Psoas muscle (tissue), 8 donors: ENCODE results near the gene TRPM3. TPM values are rescaled to one million over a fixed set of nuclear protein-coding genes. Genes with fewer than 3 reads are reported as not detected.
A peak's percentile ranks its signal among the peaks of the same experiment; 100 is the strongest.

ENCODE experiments used
- ATAC-seq, 4 donors: fragments of 200-7000 bp; cut with Tn5 transposase; one replicate each; pipeline ENCODE4 v1.9.1; 2020; ENCODE audit warnings: moderate library complexity in 3 of 4, mild to moderate bottlenecking in 2 of 4
- DNase-seq, 2 donors: peaks; one replicate each; pipeline ENCODE4 v3.0.0-alpha.2; 2020
- H3K27ac ChIP-seq: fragments of 200-600 bp; one replicate; pipeline ENCODE4 v1.8.0; 2022
- H3K27me3 ChIP-seq, 3 donors: fragments of 200-600 bp in 1 of 3; one replicate each; pipeline versions ENCODE4 v1.6.1 to v1.8.0; 2013 to 2022; ENCODE audit warnings: low read length in 2 of 3, mild to moderate bottlenecking in 2 of 3, moderate library complexity in 1 of 3; ENCODE audit not compliant: insufficient read depth in 3 of 3
- H3K36me3 ChIP-seq, 2 donors: fragments of 200-600 bp in 1 of 2; one replicate each; pipeline versions ENCODE4 v1.6.1 to v1.8.0; 2013 to 2022; ENCODE audit warnings: low read depth in 1 of 2, mild to moderate bottlenecking in 1 of 2, moderate library complexity in 1 of 2; ENCODE audit not compliant: insufficient read depth in 1 of 2
- H3K4me1 ChIP-seq: fragments of 200-600 bp; one replicate; pipeline ENCODE4 v1.8.0; 2022
- H3K4me3 ChIP-seq: fragments of 200-600 bp; one replicate; pipeline ENCODE4 v1.8.0; 2022; ENCODE audit warnings: mild to moderate bottlenecking
- H3K9me3 ChIP-seq: fragments of 200-600 bp; one replicate; pipeline ENCODE4 v1.8.0; 2022
- whole genome bisulfite sequencing, 3 donors: extraction: QIAGEN DNeasy Blood & Tissue Kit; methylation state at CpG; one replicate each; pipeline versions ENCODE4 v1.1.6 to v1.1.7; 2013; 5-methylcytosine and 5-hydroxymethylcytosine counted together
- intact Hi-C, 2 donors: fragments of 100-400 bp; cut with DNase I; formaldehyde crosslinking; loops; one replicate each; pipeline versions ENCODE4 v1.11.0 to v1.14.2; 2022
- polyA plus RNA-seq, 3 donors: library from polyadenylated mRNA; stranded (reverse); fragments of 200-250 nt; gene quantifications; one replicate each; pipeline ENCODE4 v1.2.3, GENCODE V29; 2013
- total RNA-seq, 4 donors: library from RNA; stranded (reverse); fragmentation: NEBNext Ultra II Directional in 2 of 4; extraction: Animal tissue kit (Norgen Biotek cat#: 25700) in 2 of 4; gene quantifications; one replicate each; pipeline versions ENCODE4 v1.2.1 to v1.2.4, GENCODE V29; 2021 to 2023
- TF ChIP-seq, protein P1 (sequence below): fragments of 200-600 bp; IDR thresholded peaks from one replicate; pipeline ENCODE4 v1.8.0; 2022; ENCODE audit warnings: antibody characterized with exemption
- donor health status: healthy with polysubstance abuse.
- donor health status: DM: no; HTN: no; CAD: no; lungs with moderate emphysema.
- donor health status: Bipolar disorder and iron deficiency.
- donor health status: healthy.
- donor health status: DM: yes; HTN: yes; CAD: no.
- donor health status: DM: no; HTN: no; CAD: no.
- donor health status: DM: no; HTN: no; CAD: no.
- donor health status: DM: yes; HTN: yes; CAD: no.

The TRPM3 gene
- total and polyA plus RNA-seq, 7 donors, result 0.01 to 0.16 (median 0.06) TPM; not detected in 3

DNA sequence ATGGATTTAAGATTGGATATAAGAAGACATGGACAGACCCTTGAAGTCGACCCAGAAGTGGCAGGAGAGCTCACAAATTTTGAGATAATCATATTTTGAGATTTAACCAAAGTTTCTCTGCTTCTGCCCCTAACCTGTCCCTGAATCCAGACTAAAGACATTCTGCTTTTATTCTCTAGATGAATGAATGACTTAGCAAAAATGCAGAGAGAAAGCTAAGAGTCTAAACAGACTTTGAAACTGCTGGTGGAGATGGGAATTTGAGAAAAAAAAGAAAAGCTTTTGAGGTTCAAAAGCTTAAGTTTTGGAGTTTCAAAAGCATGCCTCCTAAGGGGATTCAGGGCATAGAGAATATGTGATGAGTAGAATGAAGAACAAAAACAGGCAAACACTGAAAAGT is 621.8 kb downstream of the TRPM3 start:
- intact Hi-C loops, result loop anchor here (5.0 to 10.0 kb wide), 2 partner anchors 68 to 85 kb away; no protein-coding TSS in a partner anchor
- Histone ChIP-seq H3K9me3 (no peaks in the 10 kb centered on the region), H3K4me1 (peaks cover 14% of the 10 kb centered on the region), H3K4me3 (no peak overlapping the region), H3K36me3 (no peaks in the 10 kb centered on the region), H3K27ac (no peak overlapping the region), H3K27me3 (no peaks in the 10 kb centered on the region)
- no peak for DNase-seq
- TF ChIP-seq, protein P1, sequence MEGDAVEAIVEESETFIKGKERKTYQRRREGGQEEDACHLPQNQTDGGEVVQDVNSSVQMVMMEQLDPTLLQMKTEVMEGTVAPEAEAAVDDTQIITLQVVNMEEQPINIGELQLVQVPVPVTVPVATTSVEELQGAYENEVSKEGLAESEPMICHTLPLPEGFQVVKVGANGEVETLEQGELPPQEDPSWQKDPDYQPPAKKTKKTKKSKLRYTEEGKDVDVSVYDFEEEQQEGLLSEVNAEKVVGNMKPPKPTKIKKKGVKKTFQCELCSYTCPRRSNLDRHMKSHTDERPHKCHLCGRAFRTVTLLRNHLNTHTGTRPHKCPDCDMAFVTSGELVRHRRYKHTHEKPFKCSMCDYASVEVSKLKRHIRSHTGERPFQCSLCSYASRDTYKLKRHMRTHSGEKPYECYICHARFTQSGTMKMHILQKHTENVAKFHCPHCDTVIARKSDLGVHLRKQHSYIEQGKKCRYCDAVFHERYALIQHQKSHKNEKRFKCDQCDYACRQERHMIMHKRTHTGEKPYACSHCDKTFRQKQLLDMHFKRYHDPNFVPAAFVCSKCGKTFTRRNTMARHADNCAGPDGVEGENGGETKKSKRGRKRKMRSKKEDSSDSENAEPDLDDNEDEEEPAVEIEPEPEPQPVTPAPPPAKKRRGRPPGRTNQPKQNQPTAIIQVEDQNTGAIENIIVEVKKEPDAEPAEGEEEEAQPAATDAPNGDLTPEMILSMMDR, result no peak
- WGBS, 3 donors, result 77 to 86% (median 80%) methylated on average over 1 of the region's 1 CpG
- ATAC-seq, result no peak

DNA sequence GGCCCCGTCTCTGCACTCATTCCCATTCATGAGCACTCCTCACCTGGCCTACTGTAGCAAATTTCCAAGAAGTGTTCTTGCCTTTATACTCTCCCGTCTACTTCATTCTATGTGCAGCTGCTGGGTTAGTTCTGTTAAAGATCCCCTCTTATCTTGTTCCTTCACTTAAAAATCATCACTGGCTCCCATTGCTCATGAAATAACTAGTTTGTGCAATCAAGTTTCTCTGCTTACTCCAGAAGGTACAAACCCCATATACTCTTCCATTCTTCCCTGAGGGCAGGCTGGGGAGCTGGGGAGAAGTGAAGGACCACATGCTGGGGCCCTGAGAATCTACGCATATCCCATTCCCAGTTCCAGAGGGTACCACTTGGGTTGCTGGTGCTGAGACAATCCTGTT is 622.6 kb downstream of the TRPM3 start:
- Histone ChIP-seq H3K4me1 (peaks cover 14% of the 10 kb centered on the region), H3K36me3 (no peaks in the 10 kb centered on the region), H3K27me3 (no peaks in the 10 kb centered on the region), H3K9me3 (no peaks in the 10 kb centered on the region), H3K4me3 (no peak overlapping the region), H3K27ac (no peak overlapping the region)
- no peak for DNase-seq
- TF ChIP-seq, protein P1, result no peak
- ATAC-seq, result no peak
- 97% methylated on average over 3 of the region's 3 CpGs for WGBS, 3 donors
- intact Hi-C loops, result loop anchor here (5.0 to 10.0 kb wide), 2 partner anchors 68 to 86 kb away; no protein-coding TSS in a partner anchor

DNA sequence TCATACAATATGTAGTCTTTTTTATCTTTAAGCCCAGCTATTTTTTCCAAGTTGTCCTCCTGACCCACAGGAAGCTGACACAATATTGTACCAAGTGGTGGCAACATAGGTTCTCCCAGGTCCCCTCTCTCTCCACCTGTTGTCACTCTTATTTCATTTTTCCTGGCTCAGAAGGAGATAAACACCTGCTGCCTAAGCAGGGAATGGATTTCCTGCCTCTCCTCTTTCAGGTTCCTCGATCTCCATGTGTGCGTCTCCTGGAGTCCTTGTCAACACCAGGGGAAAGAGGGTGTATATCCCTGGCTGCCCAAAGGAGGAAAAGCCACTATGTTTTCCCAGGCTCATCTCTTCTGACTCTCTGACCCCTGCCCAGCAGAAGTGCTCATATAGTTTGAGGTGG is 625.2 kb downstream of the TRPM3 start:
- peak overlapping the region; percentile 23 for H3K27ac ChIP-seq
- H3K27me3 ChIP-seq, result no peaks in the 10 kb centered on the region
- DNase-seq, result no peak
- H3K9me3 ChIP-seq, result no peaks in the 10 kb centered on the region
- H3K36me3 ChIP-seq, result no peaks in the 10 kb centered on the region
- peaks cover 19% of the 10 kb centered on the region for H3K4me1 ChIP-seq
- 25 to 39% (median 34%) methylated on average over 2 of the region's 2 CpGs for WGBS, 3 donors
- TF ChIP-seq, protein P1, result no peak
- no peak overlapping the region for H3K4me3 ChIP-seq
- intact Hi-C loops, result loop anchor here (5.0 to 10.0 kb wide), 2 partner anchors 71 to 89 kb away; no protein-coding TSS in a partner anchor
- ATAC-seq, result peak; percentile 40 to 83 (median 54)

DNA sequence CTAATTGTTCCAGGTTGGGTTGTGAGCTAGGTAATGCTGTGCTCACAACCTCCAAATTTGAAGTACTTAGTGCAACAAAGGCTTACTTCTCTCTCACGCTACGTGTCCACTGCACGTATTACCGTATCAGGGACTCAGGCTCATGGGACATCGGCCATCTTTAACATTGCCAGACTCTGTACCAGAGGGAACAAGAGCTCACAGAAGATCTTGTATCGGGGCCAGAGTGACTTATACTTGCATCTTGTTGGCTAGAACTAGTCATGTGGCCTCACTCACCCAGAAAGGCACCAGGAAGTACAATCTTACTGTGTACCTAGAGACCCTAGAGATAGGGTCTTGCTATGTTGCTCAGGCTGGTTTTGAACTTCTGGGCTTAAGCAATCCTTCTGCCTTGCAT is 625.9 kb downstream of the TRPM3 start:
- Histone ChIP-seq H3K4me3 (no peak overlapping the region), H3K36me3 (no peaks in the 10 kb centered on the region), H3K27me3 (no peaks in the 10 kb centered on the region), H3K4me1 (peaks cover 18% of the 10 kb centered on the region), H3K27ac (no peak overlapping the region), H3K9me3 (no peaks in the 10 kb centered on the region)
- 71 to 96% (median 89%) methylated on average over 6 of the region's 6 CpGs for WGBS, 3 donors
- TF ChIP-seq, protein P1, result no peak
- DNase-seq (no peak), ATAC-seq (peak in 3 of 4 donors; percentile 26 to 64 (median 63))
- intact Hi-C loops, result loop anchor here (5.0 to 10.0 kb wide), 2 partner anchors 72 to 89 kb away; no protein-coding TSS in a partner anchor

DNA sequence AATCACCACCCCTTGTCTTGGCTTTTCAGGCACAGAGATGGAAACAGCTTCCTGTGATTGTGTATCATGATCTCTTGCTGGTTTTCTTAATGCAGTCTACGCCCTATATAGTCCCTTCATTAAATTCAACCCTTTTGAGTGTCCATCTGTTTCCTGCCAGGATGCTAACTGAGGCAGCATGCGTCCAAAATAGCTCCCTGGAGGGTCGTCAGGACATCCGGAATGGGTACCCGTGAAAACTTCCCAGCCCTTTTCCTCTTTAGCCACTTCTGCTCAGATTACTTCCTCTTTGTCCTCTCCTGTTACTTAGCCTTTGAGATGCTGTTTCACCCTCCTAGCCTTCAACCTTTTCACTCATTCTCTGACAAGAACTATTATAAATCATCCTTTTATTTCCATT is 627.2 kb downstream of the TRPM3 start:
- Histone ChIP-seq H3K4me3 (no peak overlapping the region), H3K4me1 (peaks cover 18% of the 10 kb centered on the region), H3K9me3 (no peaks in the 10 kb centered on the region), H3K27me3 (no peaks in the 10 kb centered on the region), H3K36me3 (no peaks in the 10 kb centered on the region), H3K27ac (no peak overlapping the region)
- TF ChIP-seq, protein P1, result no peak
- intact Hi-C loops, result loop anchor here in 1 of 2 donors (10.0 kb wide), 1 partner anchor 91 kb away; no protein-coding TSS in a partner anchor
- WGBS, 3 donors, result 53 to 60% (median 54%) methylated on average over 5 of the region's 5 CpGs
- no peak for ATAC-seq
- no peak for DNase-seq
